Prostate gland (tissue), 2 donors: ENCODE data around the gene DEAF1.

Source experiments
- POLR2A ChIP-seq: fragments of 450-650 bp; IDR thresholded peaks from one replicate; pipeline ENCODE4 v1.6.1; 2016; ENCODE audit warnings: antibody characterized with exemption, mild to moderate bottlenecking
- POLR2AphosphoS5 ChIP-seq: sonication (generic); formaldehyde crosslinking; IDR thresholded peaks from one replicate; pipeline ENCODE4 v1.6.1; 2017; ENCODE audit warnings: antibody characterized with exemption
- TF ChIP-seq, protein P1 (sequence below), 4 experiments: fragments of 200-600 bp in 2 of 4; fragments of 450-650 bp in 2 of 4; sonication (generic) in 2 of 4; IDR thresholded peaks; 1 replicate in 3 of 4; 2 replicates in 1 of 4; pipeline ENCODE4 v1.5.1; 2016 to 2019; ENCODE audit warnings: antibody characterized with exemption in 4 of 4, mild to moderate bottlenecking in 2 of 4, moderate library complexity in 2 of 4

DNA sequence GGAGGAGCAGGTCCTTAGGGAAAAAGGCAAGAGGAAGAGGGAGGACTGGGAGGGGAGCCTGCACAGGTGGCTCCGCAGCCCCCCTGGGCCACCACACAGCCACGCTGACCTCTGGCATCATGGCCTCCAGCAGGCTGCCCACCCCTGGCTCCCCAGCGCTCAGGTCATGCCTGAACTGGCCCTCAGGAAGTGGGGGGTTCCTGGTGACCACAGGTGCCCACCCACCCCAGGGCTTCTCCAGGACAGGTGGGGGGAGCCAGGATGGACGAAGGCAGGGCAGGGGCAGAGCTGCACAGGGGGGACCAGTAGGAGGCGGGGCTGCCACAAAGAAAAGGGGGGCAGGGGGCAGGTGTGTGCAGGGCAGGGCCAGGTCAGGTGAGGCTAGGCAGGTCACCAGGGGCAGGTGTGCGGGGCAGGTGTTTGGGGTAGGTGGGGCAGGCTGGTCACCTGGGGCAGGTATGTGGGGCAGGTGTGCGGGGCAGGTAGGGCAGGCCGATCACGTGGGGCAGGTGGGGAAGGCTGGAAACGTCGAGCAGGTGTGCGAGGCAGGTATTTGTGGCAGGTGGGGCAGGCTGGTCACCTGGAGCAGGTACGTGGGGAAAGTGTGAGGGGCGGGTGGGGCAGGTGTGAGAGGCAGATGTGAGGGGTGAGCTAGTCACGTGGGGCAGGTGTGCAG lies 997 bp downstream of the DEAF1 start:
- TF ChIP-seq POLR2A: no peak
- no peak for TF ChIP-seq POLR2AphosphoS5
- TF ChIP-seq, protein P1, sequence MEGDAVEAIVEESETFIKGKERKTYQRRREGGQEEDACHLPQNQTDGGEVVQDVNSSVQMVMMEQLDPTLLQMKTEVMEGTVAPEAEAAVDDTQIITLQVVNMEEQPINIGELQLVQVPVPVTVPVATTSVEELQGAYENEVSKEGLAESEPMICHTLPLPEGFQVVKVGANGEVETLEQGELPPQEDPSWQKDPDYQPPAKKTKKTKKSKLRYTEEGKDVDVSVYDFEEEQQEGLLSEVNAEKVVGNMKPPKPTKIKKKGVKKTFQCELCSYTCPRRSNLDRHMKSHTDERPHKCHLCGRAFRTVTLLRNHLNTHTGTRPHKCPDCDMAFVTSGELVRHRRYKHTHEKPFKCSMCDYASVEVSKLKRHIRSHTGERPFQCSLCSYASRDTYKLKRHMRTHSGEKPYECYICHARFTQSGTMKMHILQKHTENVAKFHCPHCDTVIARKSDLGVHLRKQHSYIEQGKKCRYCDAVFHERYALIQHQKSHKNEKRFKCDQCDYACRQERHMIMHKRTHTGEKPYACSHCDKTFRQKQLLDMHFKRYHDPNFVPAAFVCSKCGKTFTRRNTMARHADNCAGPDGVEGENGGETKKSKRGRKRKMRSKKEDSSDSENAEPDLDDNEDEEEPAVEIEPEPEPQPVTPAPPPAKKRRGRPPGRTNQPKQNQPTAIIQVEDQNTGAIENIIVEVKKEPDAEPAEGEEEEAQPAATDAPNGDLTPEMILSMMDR (IDR thresholded peaks at IDR 0.05): no peak
